RWPE1 (cell line): ENCODE measurements around the gene PDXK.
A peak's percentile ranks its signal among the peaks of the same experiment; 100 is the strongest.

Source experiments
- CTCF ChIA-PET: fragments of 350-600 bp; sonication (Branson Sonifier 250); formaldehyde crosslinking; extraction: SDS; loops from one replicate; lab custom pipeline; 2021; lab: Yijun Ruan, JAX
- POLR2A ChIA-PET: fragments of 400-600 bp; formaldehyde crosslinking; extraction: SDS; loops from one replicate; lab custom pipeline; 2020; ENCODE audit warnings: antibody characterized with exemption; ENCODE audit not compliant: low non-redundant PET; lab: Yijun Ruan, JAX
- DNase-seq: peaks from one replicate; pipeline ENCODE4 v3.0.0; 2012; ENCODE audit warnings: low spot score
- H3K27ac ChIP-seq: fragments of 450-650 bp; 2 replicates; pipeline ENCODE4 v1.5.1; 2017
- CTCF ChIP-seq: fragments of 450-650 bp; conservative IDR thresholded peaks from 2 replicates; pipeline ENCODE4 v1.5.1; 2017; ENCODE audit warnings: low read depth, mild to moderate bottlenecking

Gene PDXK

DNA sequence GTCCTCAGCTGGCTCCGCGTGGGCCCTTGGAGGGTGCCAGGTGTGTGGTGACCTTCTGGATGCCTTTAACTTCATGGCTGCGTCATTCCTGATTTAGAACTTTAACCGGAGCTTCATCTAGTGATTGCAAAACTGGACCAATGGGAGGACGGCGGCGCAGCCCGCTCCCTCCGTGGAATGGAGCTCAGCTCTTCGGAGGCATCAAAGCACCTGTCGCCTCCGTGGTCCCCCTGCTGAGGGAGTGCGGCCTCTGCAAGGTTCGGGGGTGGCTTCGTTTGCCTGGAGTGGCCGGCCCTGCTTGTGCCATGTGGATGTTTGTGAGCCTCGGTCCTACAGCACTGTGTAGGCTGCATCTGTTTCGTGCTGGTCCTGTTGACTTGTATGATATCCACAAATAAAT, 43.0 kb downstream of the PDXK start:
- TF ChIP-seq CTCF, result no peak
- ChIA-PET CTCF (interaction anchor here (0.8 kb wide), 1 partner anchor 25 kb away, joined by 3 read pairs; no protein-coding TSS in a partner anchor), POLR2A (no interaction called here)
- peak overlapping the region; percentile 94 for H3K27ac ChIP-seq
- DNase-seq, result no peak

DNA sequence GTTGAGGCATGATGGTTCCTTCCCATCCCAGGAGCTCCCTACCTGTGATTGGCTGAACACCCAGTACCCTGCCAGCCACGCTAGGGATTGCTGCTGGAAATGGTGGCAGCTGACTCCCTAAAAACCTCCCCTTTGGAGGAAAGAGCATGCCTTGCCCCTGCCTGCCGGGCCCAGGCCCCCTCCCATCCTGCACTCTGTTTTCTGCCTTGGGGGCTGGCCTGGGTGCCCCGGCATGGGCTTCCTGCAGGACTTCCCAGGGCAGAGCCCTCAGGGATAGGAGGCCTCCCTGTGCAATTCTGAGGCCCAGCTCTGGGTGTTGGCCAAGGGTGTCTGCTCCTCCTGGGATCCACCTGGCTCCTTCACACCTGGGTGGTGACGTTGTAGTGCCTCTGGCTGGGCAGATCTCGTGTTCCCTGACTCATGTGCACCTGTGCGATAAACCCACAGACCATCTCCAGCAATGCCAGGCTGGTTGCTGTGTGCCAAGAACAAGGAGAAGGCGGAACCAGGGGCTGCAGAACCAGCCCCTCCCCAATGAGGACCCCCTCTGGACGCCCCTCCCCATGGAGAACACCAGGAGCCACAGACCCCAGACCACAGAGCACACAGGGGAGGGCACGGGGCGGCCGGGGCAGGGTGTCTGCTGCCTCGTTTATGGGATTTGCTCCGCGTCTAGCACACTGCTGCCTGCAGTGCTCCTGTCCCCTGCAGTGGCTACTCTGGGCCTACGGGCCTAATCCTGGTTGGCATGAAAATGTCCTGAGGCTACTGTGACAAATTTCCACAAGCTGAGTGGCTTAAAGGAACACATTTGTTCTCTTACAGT, 43.6 kb downstream of the PDXK start:
- peak; percentile 71 for DNase-seq
- ChIA-PET POLR2A (no interaction called here), CTCF (interaction anchor here (0.8 kb wide), 1 partner anchor 26 kb away, joined by 3 read pairs; no protein-coding TSS in a partner anchor)
- no peak for TF ChIP-seq CTCF
- peak overlapping the region; percentile 94 for H3K27ac ChIP-seq

GRCh38 chr21:43763901-43764523, 45.1 kb downstream of the PDXK start:
- ChIA-PET POLR2A (no interaction called here), CTCF (interaction anchor here (0.6 kb wide), 1 partner anchor 212 kb away, joined by 3 read pairs; no protein-coding TSS in a partner anchor)
- DNase-seq, result no peak
- H3K27ac ChIP-seq, result peak overlapping the region; percentile 94
- TF ChIP-seq CTCF, result no peak

DNA sequence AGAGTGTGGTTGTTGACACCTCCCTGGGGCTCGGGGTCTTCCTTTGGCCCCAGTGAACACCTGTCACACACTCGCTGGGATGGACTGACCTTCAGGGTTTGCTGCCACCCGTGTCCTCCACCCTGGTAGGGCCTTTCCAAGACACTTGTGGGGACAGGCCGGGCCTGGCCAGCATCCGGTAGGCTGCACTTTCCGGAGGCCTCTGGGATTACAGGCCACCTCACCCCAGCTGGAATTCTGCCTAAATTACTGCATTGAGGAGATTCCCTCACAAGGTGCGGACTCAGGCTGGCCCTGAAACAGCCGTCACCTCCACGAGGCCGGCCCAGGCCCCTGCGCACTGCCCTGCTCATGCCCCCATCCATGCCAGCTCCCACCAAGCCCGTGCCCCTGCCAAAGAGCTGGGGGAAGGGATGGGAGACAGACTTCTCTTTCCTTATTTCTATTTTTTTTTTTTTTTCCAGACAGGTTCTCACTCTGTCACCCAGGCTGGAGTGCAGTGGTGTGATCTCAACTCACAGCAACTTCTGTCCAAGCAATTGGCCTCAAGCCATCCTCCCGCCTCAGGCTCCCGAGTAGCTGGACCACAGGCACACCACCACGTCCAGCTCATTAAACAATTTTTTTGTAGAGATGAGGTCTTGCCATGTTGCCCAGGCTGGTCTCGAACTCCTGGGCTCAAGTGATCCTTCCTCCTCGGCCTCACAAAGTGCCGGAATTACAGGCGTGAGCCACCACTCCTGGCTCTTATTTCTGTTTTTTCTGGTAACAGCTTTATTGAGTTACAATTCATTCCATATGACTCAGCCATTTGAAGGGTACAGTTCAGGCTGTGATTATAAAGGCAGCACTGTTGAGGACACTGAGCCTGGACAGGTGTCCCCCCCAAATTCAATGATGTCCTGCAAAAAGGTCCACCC, 45.9 kb downstream of the PDXK start:
- ChIA-PET POLR2A (no interaction called here), CTCF (no interaction called here)
- no peak for DNase-seq
- peak overlapping the region; percentile 94 for H3K27ac ChIP-seq
- TF ChIP-seq CTCF, result no peak

DNA sequence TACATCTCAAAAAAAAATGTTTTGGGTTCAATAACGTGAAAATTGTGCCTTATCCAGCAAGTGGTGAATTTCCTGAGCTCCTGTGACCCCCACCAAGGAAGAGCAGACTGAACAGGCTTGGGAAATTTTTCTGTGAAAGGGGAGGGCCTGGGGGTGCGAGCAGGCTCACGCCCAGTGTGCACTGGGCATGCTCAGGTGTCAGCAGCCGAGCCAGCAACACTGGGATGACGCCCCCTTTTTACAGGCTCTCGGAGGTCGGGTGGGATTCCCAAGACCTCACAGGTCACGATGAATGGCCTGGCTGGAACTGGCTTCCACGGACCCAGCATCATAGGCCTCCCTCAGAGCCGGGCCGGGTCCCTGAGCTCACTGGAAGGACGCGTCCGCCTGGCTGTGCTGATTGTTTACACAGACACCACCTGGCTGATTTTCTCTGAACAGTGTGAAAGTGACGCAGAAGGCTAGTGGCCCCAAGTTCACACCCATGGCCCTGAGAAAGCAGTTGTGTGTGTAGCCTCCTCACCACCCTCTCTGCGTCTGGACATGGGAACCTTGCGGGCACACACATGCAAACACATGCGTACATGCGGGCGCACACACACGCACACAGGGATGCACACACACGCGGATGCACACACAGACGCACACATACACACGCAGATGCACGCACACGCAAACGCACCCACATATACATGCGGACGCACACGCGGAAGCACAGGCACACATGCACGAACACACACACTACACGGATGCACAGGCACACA, 48.0 kb downstream of the PDXK start:
- ChIA-PET POLR2A (no interaction called here), CTCF (no interaction called here)
- DNase-seq, result no peak
- TF ChIP-seq CTCF, result no peak
- H3K27ac ChIP-seq, result peak overlapping the region; percentile 94
